PC-9 (cell line): ENCODE measurements around the gene PBX2. TPM values are rescaled to one million over a fixed set of nuclear protein-coding genes. Genes with fewer than 3 reads are reported as not detected.

Experiments used
- BruUV-seq: library from RNA; stranded (reverse); fragments of 400-500 nt; replicated peaks from 2 replicates; lab custom pipeline; 2021; lab: Mats Ljungman, UMichigan
- CTCF ChIA-PET: fragments of 300-600 bp; sonication (Branson Sonifier 250); formaldehyde crosslinking; loops from one replicate; lab custom pipeline; 2022; ENCODE audit warnings: antibody characterized with exemption; lab: Charles Lee
- POLR2A ChIA-PET: fragments of 300-600 bp; sonication (Branson Sonifier 250); formaldehyde crosslinking; loops from one replicate; lab custom pipeline; 2022; ENCODE audit warnings: antibody characterized with exemption; ENCODE audit not compliant: unreplicated experiment; lab: Charles Lee
- DNase-seq, 2 experiments: peaks; one replicate each; pipeline versions ENCODE4 v3.0.0 to v3.0.0-alpha.2; 2015 to 2022; ENCODE audit warnings: mixed read lengths in 1 of 2
- H2AFZ ChIP-seq: fragments of 200-600 bp; sonication (generic); 2 replicates; pipeline ENCODE4 v1.8.1; 2017; ENCODE audit warnings: antibody characterized with exemption
- H3F3A ChIP-seq: fragments of 200-600 bp; sonication (generic); 2 replicates; pipeline ENCODE4 v1.8.1; 2017; ENCODE audit warnings: antibody characterized with exemption, mild to moderate bottlenecking, low read depth; ENCODE audit not compliant: insufficient read depth
- H3K27ac ChIP-seq: fragments of 200-600 bp; sonication (generic); 2 replicates; pipeline ENCODE4 v1.6.1; 2016; ENCODE audit warnings: mixed run types
- H3K27me3 ChIP-seq: fragments of 200-600 bp; sonication (generic); 2 replicates; pipeline ENCODE4 v1.6.1; 2016; ENCODE audit warnings: low read depth, mixed run types; ENCODE audit not compliant: insufficient read depth
- H3K36me3 ChIP-seq: fragments of 200-600 bp; sonication (generic); 2 replicates; pipeline ENCODE4 v1.6.1; 2016; ENCODE audit warnings: low read depth, mixed run types
- H3K4me1 ChIP-seq: fragments of 200-600 bp; sonication (generic); replicated peaks from 2 replicates; pipeline ENCODE4 v1.6.1; 2016; ENCODE audit warnings: mixed run types; ENCODE audit not compliant: insufficient read depth
- H3K4me2 ChIP-seq: fragments of 200-600 bp; sonication (generic); 2 replicates; pipeline ENCODE4 v1.6.1; 2017; ENCODE audit warnings: mixed run types
- H3K4me3 ChIP-seq: fragments of 200-600 bp; sonication (generic); 2 replicates; pipeline ENCODE4 v1.6.1; 2016; ENCODE audit warnings: mixed run types
- H3K79me2 ChIP-seq: fragments of 200-600 bp; sonication (generic); 2 replicates; pipeline ENCODE4 v1.6.1; 2017; ENCODE audit warnings: low read depth, mixed run types
- H3K9me2 ChIP-seq: fragments of 200-600 bp; sonication (generic); 2 replicates; pipeline ENCODE4 v1.8.1; 2017; ENCODE audit warnings: mild to moderate bottlenecking; ENCODE audit not compliant: insufficient read depth
- H3K9me3 ChIP-seq: fragments of 200-600 bp; sonication (generic); 2 replicates; pipeline ENCODE4 v1.8.1; 2016; ENCODE audit warnings: low read depth; ENCODE audit not compliant: insufficient read depth
- H4K20me1 ChIP-seq: fragments of 200-600 bp; sonication (generic); 2 replicates; pipeline ENCODE4 v1.8.1; 2017; ENCODE audit not compliant: insufficient read depth
- EZH2 ChIP-seq: fragments of 200-600 bp; sonication (generic); IDR thresholded peaks from 2 replicates; pipeline ENCODE4 v1.8.0; 2017; ENCODE audit warnings: antibody characterized with exemption, low read depth
- intact Hi-C: fragments of 100-400 bp; cut with micrococcal nuclease; formaldehyde crosslinking; loops from one replicate; pipeline ENCODE4 v1.10.0; 2022; ENCODE audit not compliant: unreplicated experiment
- total RNA-seq: library from RNA; stranded (reverse); gene quantifications from 2 replicates; pipeline ENCODE4 v1.2.3, GENCODE V29; 2021
- TF ChIP-seq, protein P1 (sequence below): fragments of 200-600 bp; sonication (generic); conservative IDR thresholded peaks from 2 replicates; pipeline ENCODE4 v1.6.1; 2017; ENCODE audit warnings: mixed run types, antibody characterized with exemption, mild to moderate bottlenecking, moderate library complexity

PBX2 gene
- total RNA-seq, 1 experiment from 2014 or later, result 89.3 TPM

DNA sequence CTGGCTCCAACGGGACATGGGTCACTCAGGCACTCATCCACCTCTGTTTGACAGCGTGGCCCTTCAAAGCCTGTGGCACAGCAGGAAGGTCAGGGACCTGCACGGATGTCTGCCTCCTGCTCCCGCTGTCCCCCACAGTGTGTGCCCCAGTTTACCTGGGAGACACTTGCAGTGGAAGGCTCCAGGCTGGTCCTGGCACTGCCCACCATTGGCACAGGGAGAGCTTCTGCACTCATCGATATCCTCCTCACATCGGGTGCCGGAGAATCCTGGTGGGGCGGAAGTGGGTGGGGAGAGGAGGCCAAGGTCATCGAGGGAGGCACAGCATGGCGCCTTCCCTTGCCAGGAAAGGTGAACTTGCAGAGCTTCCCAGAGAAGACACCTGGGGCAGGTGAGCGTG lies 27.0 kb upstream of the PBX2 start:
- CTCF ChIA-PET, result no interaction called here
- Histone ChIP-seq H3K27me3 (peaks cover 80% of the 10 kb centered on the region), H3K9me3 (no peaks in the 10 kb centered on the region), H3F3A (no peaks in the 10 kb centered on the region), H2AFZ (no peak overlapping the region), H3K36me3 (no peaks in the 10 kb centered on the region), H3K9me2 (no peaks in the 10 kb centered on the region), H3K4me3 (no peak overlapping the region), H3K79me2 (no peaks in the 10 kb centered on the region), H4K20me1 (no peaks in the 10 kb centered on the region), H3K4me2 (no peak overlapping the region), H3K27ac (no peak overlapping the region), H3K4me1 (no peaks in the 10 kb centered on the region)
- POLR2A ChIA-PET, result no interaction called here
- intact Hi-C loops, result no loop called here
- no peak for DNase-seq
- BruUV-seq, result no TSS peak
- TF ChIP-seq EZH2, result no peak
- TF ChIP-seq, protein P1, sequence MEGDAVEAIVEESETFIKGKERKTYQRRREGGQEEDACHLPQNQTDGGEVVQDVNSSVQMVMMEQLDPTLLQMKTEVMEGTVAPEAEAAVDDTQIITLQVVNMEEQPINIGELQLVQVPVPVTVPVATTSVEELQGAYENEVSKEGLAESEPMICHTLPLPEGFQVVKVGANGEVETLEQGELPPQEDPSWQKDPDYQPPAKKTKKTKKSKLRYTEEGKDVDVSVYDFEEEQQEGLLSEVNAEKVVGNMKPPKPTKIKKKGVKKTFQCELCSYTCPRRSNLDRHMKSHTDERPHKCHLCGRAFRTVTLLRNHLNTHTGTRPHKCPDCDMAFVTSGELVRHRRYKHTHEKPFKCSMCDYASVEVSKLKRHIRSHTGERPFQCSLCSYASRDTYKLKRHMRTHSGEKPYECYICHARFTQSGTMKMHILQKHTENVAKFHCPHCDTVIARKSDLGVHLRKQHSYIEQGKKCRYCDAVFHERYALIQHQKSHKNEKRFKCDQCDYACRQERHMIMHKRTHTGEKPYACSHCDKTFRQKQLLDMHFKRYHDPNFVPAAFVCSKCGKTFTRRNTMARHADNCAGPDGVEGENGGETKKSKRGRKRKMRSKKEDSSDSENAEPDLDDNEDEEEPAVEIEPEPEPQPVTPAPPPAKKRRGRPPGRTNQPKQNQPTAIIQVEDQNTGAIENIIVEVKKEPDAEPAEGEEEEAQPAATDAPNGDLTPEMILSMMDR, result no peak

DNA sequence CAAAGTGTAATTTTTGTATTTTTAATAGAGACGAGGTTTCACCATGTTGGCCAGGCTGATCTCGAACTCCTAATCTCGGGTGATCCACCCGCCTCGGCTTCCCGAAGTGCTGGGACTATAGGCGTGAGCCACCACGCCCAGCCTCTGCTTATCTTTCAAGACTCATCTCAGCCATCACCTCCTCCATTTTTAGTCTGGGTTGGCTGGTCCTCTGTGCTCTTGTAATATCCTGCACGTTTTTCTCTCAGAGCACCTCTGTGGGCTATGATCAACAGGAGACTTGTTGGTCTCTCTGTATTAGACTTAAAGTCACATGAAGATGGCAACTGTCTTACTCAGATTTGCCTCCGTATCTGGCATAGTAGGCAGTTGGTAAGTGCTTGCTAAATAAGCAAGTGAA lies 26.3 kb upstream of the PBX2 start:
- no peak for TF ChIP-seq EZH2
- TF ChIP-seq, protein P1, result no peak

DNA sequence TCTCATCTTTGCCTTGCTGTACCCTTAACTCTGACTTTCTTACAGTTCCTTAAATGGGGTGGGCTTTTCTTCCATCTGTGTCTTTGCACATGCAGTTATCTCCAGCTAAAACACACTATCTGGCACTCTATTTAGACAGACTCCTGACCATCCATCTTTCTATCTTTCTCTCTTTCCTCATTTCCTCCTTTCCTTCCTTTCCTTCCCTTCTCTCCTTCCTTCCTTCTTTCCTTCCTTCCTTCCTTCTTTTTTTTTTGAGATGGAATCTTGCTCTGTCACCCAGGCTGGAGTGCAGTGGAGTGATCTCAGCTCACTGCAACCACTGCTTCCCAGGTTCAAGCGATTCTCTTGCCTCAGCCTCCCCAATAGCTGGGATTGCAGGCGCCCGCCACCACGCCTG lies 25.6 kb upstream of the PBX2 start:
- no TSS peak for BruUV-seq
- TF ChIP-seq EZH2, result no peak
- TF ChIP-seq, protein P1, result no peak
- ChIA-PET CTCF (no interaction called here), POLR2A (no interaction called here)
- Histone ChIP-seq H4K20me1 (no peaks in the 10 kb centered on the region), H3K79me2 (no peaks in the 10 kb centered on the region), H3K9me2 (no peaks in the 10 kb centered on the region), H3K27ac (no peak overlapping the region), H3K4me3 (no peak overlapping the region), H3K36me3 (no peaks in the 10 kb centered on the region), H2AFZ (no peak overlapping the region), H3K27me3 (peaks cover 67% of the 10 kb centered on the region), H3K4me1 (no peaks in the 10 kb centered on the region), H3K4me2 (no peak overlapping the region), H3K9me3 (no peaks in the 10 kb centered on the region), H3F3A (no peaks in the 10 kb centered on the region)
- DNase-seq, result no peak
- intact Hi-C loops, result no loop called here

More for the DNA sequence above, 26.3 kb upstream of the PBX2 start:
- Histone ChIP-seq H3K4me1 (no peaks in the 10 kb centered on the region), H3K36me3 (no peaks in the 10 kb centered on the region), H3K4me2 (no peak overlapping the region), H3K4me3 (no peak overlapping the region), H3K9me3 (no peaks in the 10 kb centered on the region), H4K20me1 (no peaks in the 10 kb centered on the region), H3K9me2 (no peaks in the 10 kb centered on the region), H3K27me3 (peaks cover 74% of the 10 kb centered on the region), H3K79me2 (no peaks in the 10 kb centered on the region), H3K27ac (no peak overlapping the region), H2AFZ (no peak overlapping the region), H3F3A (no peaks in the 10 kb centered on the region)
- no peak for DNase-seq
- intact Hi-C loops, result no loop called here
- POLR2A ChIA-PET, result no interaction called here
- CTCF ChIA-PET, result no interaction called here
- BruUV-seq, result no TSS peak
